Effector CD4-positive, alpha-beta T cell (primary cell): ENCODE results near the gene PRIM1.
A peak's percentile ranks its signal among the peaks of the same experiment; 100 is the strongest.
"Not testable (repeated sequence)": the region's sequence is repeated elsewhere in the genome, so short reads cannot be mapped to it uniquely, and the experiment has no call there.

ENCODE experiments used
- DNase-seq: peaks from one replicate; pipeline ENCODE4 v3.0.0-alpha.2; 2020

PRIM1 gene

GRCh38 chr12:56759263-56759908, 7.3 kb upstream of the PRIM1 start:
- DNase-seq, result no peak

- DNase-seq, result no peak
Measured at GRCh38 chr12:56758728-56759262, 6.7 kb upstream of the PRIM1 start.

DNA sequence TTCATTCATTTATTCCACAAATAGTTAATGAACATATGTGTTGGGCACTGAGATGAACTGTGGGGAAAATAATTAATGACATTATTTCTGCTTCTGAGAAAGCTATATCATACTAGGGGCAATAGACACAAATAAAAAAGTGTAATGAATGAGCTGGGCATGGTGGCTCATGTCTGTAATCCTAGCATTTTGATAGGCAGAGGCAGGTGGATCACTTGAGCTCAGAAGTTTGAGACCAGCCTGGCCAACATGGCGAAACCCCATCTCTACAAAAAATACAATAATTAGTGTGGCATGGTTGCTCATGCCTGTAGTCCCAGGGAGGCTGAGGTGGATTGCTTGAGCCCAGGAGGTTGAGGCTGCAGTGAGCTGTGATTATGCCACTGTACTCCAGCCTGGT, 5.8 kb upstream of the PRIM1 start:
- DNase-seq, result not testable (repeated sequence)

DNA sequence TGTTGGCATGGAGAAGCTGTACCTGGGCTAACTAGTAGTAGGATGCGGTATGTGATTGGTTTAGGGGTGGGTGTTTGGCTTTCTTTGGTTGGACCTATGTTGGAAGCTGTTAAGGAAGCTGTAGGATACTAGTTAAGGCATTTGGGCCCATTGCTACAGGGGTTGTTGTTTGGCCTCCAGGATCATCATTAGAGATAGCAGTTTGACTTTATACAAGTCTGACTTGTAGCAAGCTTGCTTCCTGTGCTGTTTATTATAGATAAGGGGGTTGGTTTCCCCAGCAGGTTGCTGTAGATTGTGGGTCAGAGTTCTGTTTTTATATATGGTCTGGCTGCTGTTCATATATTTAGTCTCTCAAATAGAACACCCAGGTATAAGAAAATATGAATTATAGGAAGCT, 1.4 kb upstream of the PRIM1 start:
- DNase-seq, result no peak

DNA sequence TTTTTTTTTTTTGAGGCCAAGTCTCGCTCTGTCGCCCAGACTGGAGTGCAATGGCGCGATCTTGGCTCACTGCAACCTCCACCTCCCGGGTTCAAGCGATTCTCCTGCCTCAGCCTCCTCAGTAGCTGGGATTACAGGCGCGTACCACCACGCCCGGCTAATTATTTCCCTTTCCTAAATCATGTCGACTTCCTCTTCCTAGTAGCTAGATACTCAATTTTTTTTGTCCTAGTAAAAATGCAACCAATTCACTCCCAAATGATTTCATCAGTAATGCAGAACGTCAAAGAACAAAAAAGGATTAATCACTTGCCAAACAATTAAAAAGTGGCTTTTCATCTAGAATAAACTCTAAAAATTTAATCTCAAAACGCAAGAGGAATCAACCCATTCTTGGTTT, 1.5 kb downstream of the PRIM1 start:
- not testable (repeated sequence) for DNase-seq

DNA sequence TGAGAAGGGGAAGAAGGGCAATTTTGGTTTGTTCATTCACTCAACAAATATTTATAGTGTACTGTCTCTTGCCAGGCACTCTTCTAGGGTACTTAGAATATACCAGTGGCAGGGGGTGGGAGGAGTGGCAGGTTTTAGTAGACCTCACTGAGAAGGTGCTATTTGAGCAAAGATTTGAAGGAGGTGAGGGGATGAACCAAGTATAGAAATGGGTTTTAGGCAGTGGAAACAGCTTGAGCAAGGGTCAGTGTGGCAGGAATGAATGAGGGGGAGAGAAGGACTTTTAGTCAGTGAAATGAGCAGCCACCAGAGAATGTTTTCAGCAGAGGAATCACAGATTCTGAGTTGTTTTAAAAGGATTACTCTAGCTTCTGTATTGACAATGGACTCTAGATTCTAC, 2.3 kb downstream of the PRIM1 start:
- DNase-seq, result no peak

DNA sequence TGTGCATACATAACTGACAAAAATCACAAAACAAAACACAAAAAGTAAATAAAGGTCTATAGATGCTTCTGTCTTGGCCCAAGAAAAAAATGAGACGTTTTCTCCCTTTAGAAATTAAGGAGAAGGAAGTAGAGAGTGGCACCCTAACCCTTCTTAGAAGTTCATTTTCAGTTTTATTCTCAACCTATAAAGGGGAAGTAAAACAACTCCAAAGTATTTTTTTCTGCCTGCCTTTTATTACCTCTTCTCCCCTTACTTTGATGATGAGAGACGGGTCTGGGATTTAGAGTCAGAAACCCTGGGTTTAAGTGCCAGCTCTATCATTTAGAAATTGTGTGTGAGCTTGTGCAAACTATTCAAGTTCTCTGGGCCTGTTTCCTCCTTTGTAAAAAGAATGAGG, 2.8 kb downstream of the PRIM1 start:
- DNase-seq, result no peak

DNA sequence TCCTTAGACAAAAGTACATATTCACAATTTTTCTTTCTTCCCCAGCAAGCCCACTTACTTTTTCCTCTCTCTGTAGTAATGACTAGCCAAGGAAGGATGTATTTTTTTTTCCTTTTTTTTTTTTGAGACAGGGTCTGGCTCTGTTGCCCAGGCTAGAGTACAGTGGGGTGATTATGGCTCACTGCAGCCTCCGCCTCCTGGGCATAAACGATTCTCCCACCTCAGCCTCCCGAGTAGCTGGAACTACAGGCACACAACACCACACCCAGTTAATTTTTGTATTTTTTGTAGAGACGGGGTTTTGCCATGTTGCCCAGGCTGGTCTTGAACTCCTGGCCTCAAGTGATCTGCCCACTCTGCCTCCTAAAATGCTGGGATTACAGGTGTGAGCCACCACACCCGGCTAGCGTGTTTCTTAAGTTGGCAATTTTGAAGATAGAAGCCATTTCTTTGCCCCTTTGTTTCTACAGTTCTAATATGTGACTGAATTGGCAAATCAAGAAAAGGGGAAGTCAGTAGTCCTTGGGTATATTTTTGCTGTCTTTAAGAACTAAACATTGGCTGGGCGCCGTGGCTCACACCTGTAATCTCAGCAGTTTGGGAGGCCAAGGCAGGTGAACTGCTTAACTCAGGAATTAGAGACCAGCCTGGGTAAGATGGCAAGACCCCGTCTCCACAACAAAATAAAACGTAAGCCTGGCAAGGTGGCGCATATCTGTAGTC, 23.8 kb downstream of the PRIM1 start:
- no peak for DNase-seq

DNA sequence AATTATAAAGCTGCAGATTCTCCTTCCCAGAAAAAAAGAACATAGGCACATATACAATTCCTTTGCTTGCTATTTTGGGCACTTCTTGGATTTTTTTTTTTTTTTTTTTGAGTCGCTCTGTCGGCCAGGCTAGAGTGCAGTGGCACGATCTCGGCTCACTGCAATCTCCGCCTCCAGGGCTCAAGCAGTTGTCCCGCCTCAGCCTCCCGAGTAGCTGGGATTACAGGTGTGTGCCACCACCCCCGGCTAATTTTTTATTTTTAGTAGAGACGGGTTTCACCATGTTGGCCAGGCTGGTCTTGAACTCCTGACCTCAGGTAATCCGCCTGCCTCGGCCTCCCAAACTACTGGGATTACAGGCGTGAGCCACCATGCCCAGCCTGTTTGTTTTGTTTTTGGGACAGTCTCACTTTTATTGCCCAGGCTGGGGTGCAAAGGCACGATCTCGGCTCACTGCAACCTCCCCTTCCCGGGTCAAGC, 25.9 kb downstream of the PRIM1 start:
- DNase-seq, result not testable (repeated sequence)

GRCh38 chr12:56725723-56726102, 26.4 kb downstream of the PRIM1 start:
- no peak for DNase-seq

DNA sequence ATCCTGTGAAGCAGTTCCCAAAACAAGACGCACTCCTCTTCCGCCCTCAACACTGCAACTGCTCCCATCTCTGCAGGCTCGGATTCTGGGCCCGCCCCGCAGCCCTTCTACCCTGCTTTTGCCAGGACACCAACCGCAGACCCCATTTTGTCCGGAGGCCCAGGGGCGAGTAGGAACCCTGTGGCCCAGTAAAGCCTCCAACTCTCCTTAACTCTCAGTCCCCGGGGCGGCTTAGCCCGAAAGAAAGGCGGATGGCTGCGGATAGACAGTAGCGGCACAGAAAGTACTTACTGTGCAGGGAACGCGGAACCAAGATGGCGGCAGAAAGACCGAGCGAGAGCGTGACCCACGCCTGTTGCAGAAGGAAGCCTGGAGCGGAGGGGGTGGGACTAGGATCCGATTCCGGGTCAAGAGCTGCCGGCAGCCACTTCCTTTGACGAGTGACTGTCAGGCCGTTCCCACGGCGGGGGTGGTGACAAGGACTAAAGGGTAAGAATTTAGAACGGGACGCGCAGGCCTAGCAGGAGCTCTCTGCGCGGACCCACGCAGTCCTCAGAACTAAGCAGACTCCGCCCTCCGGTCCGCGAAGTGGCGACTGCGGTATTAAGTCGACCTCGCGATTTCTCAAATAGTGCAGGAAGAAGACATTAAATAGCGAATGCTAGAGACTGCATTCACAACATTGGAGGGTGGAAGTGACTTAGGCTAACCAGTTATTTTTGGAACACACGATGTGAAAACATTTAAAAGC, 27.0 kb downstream of the PRIM1 start, which contains the start of gene NACA:
Gene NACA (minus strand): TSS at position 328 of the 751 bp plus-strand sequence. CDS start 778 bp downstream, outside the sequence.
- DNase-seq, result peak; percentile 98

DNA sequence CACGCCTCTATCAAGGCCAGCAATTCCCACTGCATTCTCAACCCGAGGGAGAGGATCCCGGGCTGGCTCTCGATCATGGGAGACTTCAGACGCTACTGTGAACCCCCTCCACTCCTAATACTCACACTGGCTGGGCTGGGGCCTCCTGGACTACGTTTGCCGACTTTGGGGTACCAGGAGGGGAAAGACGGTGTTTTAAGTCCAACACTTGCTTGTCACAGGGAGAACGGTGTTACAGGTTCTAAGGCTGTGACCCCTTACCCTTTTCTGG, 27.5 kb downstream of the PRIM1 start:
- DNase-seq, result no peak

GRCh38 chr12:56723889-56724700, 28.0 kb downstream of the PRIM1 start:
- no peak for DNase-seq

GRCh38 chr12:56723352-56723751, 28.8 kb downstream of the PRIM1 start:
- no peak for DNase-seq

DNA sequence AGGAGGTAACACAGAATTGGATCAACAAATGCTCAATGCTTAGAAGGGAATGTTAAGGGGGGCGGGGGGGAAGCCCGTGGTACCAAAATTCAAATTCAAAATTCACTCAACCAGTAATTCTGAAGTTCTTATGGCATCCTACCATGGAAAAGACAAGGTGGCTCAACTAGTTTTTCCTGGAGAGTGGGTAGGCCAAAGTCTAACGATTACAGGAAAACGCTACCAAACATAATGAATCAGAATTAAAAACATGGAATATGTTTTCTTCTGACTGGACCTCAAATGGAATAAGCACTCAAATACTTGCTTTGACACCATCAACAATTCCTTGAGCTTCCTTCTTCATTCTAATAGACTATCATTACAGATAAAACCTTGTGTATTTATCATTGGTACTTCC, 29.3 kb downstream of the PRIM1 start:
- DNase-seq, result no peak

DNA sequence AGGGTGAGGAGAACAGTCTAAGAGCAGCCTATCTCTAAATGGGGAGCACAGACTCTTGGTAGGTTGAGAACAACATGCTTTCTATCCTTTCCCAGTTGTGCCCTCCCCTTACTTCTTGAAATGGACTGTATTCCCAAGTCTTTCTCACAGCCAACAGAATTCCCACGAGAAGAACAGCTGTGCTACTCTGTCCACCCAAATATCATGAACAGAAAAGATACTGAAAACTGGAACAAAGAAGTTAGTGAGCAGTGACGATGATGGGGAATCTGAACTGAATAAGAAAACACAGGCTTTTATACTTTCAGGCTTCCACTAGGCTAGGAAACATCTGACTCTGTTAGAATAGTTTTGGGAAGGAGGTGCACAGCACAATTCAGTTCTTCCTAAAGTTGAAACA, 30.4 kb downstream of the PRIM1 start:
- DNase-seq, result no peak

- no peak for DNase-seq
Measured at GRCh38 chr12:56721216-56721615, 30.9 kb downstream of the PRIM1 start.

DNA sequence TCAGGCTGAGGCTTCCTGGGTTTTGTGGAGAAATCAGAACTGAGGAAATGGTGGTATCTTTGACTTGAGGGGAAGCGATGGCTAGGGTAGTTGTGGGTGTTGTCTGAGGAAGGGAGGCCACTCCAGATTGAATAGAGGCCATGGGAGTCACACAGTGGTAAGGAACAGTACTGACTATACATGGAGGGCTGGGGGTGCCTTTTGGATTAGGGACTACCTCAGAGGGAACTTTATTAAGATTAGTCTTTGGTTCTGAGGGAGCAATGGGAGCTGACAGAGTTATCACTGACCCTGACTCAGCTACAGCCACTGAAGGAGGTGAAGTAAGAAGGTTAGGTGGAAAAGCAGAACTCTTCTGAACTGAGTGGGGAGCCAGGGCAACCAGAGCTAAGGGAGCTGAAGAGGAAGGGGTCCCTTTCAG, 31.4 kb downstream of the PRIM1 start:
- no peak for DNase-seq

DNA sequence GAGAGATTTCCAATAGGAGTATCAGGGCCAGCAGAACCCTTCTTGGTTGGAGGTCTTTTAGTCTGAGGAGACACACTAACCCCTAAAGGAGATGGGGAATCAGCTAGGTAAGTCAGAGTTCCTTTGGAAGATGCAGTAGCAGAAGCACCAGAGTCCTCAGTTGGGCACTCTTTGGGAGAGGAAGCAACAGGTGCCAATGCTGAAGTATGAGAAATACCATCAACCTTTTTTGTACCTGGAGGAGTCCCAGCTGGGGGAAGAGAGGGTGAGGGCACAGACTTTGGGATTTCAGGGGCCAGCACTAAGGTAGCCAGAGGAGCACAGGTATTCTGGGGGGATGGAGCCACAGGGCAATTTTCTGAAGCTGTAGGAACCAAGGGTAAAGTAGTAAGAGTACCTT, 33.1 kb downstream of the PRIM1 start:
- no peak for DNase-seq

DNA sequence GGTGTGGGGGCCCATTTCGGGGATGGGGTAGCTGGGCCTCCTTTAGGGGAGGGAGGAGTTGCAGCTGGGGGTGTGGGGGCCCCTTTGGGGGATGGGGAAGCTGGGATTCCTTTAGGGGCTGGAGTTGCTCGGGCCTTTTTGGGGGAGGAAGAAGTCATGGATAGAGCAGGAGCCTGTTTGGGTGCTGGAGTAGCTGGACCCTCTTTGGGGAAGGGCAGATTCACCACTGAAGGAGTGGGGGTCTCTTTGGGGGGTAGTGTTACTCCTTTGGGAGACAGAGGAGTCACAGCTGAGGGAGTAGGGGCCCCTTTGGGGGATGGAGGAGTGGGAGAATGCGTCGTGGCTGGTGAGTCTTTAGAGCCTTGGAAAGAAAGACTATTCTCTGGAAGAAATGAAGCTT, 33.5 kb downstream of the PRIM1 start:
- DNase-seq, result no peak

GRCh38 chr12:56718149-56718548, 34.0 kb downstream of the PRIM1 start:
- DNase-seq, result no peak

GRCh38 chr12:56716933-56717880, 34.9 kb downstream of the PRIM1 start:
- no peak for DNase-seq
